HTR-8/SVneo (cell line): ENCODE measurements around the gene SF3A2.

Source experiments
- DNase-seq: peaks from one replicate; pipeline ENCODE4 v3.0.0; 2011; ENCODE audit warnings: low spot score, mixed read lengths; ENCODE audit not compliant: insufficient read length
- FAIRE-seq: peaks from 2 replicates; lab custom pipeline; 2011; peaks lifted over from hg19 to GRCh38; lab: Jason Lieb, UNC

Gene SF3A2

GRCh38 chr19:2207008-2207407 is 29.6 kb upstream of the SF3A2 start:
- FAIRE-seq (no peak), DNase-seq (no peak)

- FAIRE-seq (no peak), DNase-seq (no peak)
Measured at GRCh38 chr19:2207991-2208860, 28.4 kb upstream of the SF3A2 start.

DNA sequence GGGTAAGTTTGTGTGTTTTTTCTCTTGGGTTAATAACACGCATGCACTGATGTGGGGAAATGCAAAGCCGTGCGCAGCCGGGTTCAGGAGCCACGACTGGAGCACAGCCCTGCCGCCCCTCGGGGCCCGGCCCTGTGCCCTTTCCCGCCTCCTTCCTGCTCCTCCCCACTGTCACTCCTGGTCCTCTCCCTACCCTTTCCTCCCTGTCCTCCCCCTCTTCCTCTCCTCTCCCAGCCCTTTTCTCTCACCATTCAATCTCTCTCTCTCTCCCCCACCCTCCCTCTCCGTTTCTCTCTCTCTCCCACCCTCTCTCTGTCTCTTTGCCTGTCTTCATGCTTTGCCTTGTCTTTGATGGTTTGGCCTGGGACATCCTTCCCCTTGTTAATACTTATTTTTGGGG is 27.6 kb upstream of the SF3A2 start:
- FAIRE-seq (no peak), DNase-seq (no peak)

DNA sequence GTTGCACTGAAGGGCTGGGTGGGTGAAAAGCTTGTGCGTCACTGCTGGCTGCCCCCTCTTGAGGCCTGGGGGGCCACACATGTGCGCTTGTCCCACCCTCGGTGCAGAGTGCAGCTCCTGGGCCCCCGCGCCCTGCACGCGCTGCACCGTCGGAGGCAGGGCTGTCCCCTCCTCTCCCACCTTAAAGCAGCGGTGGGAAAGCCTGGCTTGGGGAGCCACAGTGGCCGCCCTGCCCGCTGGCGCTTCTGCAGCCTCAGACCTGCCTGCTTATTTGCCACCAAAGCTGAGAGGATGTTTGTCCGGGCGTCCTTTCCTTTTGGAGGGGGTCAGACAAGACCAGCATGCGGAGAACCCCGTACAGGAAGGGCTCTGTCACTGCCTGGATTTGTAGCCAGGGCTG is 27.2 kb upstream of the SF3A2 start:
- no peak for FAIRE-seq
- DNase-seq: no peak

- no peak for DNase-seq
- FAIRE-seq: no peak
Measured at GRCh38 chr19:2210206-2210605, 26.4 kb upstream of the SF3A2 start.

DNA sequence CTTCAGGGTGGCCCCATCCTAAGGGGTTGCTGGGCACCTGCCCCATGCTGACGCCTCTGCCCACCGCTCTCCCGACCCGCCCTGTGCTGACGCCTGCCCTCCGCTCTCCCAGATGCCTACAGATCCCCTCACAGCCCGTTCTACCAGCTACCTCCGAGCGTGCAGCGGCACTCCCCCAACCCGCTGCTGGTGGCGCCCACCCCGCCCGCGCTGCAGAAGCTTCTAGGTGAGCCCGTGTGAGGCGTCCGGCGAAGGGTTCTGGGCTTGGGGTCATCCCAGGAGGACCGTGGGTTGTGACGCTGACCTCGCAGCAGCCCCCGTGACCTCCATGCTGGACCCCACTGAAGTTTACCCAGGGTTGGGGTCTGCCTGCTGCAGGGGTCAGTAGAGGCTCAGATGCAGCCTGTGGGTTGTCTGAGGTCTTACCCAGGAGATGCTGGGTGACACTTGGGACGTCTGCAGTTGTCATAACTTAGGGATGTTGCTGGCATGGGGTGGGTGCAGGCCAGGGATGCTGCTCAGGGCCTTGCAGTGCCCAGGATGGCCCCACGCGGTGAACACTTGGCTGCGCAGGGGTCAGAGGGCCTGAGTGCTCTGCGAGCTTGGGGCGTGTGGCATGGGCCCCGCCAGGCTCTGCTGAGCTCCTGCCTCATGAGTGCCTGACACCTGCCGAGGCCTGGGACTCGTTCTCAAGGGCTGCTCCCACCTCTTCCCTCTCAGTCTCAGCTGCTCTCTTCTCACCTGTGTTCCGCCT is 25.5 kb upstream of the SF3A2 start:
- FAIRE-seq (no peak), DNase-seq (no peak)

DNA sequence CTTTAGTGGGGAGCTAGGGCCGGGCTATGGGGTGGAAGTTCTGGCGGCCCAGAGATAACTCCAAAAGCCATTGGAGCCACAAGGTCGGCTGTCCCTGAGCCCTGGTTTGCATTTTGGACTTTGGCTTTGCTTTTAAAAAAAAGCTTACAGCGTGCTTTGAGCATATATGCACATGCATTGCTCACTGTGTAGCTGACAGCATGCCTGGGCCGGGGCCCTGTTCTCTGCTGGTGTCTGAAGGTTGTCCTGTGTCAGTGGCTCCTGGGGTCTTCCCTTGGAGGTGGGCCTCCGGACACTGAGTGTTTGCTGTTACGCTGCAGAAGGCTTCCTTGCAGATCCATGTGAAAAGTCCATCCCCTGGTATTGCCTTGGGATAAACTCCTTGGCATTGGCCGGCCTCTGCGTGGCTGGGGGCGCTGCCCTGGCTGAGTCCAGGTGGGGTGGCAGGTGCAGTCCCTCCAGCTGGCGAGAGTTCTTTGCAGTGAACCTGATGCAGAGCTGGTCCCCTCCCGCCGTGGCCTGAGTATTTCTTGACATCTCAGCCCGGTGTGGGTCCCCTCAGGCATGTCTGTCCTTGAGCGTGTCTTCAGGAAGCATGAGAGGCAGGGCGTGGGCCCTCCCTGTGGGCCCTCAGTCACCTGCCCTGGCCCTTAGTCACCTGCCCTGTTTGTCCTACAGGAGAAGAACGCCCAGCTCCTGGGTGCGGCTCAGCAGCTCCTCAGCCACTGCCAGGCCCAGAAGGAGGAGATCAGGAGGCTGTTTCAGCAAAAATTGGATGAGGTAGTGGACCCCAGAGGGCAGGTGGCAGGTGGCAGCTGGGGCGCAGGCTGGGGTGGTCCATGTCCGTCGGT is 23.5 kb upstream of the SF3A2 start:
- DNase-seq (no peak), FAIRE-seq (no peak)

DNA sequence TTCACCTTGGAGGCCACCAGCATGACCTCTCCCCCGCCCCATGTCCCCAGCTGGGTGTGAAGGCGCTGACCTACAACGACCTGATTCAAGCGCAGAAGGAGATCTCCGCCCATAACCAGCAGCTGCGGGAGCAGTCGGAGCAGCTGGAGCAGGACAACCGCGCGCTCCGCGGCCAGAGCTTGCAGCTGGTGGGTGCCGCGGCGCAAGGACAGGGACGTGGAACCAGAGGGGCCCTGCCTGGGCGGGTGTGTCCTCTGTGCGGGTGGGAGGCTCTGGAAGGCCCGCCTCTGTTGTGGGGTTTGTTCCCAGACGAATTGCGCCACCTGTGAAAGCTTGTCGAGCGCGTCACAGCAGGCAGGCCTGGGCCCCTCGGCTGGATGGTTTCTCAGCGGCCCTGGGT is 22.8 kb upstream of the SF3A2 start:
- no peak for FAIRE-seq
- no peak for DNase-seq

- no peak for FAIRE-seq
- DNase-seq: no peak
Measured at GRCh38 chr19:2214251-2214650, 22.4 kb upstream of the SF3A2 start.

GRCh38 chr19:2215281-2215751 is 21.3 kb upstream of the SF3A2 start:
- DNase-seq (no peak), FAIRE-seq (no peak)

DNA sequence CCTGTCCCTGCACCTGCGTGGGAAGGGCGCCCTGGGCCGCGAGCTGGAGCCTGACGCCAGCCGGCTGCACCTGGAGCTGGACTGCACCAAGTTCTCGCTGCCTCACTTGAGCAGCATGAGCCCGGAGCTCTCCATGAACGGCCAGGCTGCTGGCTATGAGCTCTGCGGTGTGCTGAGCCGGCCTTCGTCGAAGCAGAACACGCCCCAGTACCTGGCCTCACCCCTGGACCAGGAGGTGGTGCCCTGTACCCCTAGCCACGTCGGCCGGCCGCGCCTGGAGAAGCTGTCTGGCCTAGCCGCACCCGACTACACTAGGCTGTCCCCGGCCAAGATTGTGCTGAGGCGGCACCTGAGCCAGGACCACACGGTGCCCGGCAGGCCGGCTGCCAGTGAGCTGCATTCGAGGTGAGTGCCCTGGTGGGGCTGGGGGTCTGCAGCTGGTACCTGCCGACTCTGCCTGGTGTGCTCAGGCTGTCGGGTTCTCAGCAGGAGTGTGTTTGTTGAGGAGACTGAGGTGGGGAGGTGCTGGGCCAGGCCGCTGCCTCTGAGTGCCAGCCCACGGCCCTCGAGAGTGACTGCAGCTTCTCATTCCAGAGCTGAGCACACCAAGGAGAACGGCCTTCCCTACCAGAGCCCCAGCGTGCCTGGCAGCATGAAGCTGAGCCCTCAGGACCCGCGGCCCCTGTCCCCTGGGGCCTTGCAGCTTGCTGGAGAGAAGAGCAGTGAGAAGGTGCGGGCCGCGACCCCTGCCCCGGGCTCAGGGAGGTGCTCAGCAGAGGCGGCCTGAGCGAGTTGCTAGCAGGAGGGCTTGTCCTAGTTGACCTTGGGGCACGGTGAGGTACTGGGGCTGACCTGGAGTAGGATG is 20.0 kb upstream of the SF3A2 start:
- FAIRE-seq (no peak), DNase-seq (no peak)

GRCh38 chr19:2217591-2217990 is 19.0 kb upstream of the SF3A2 start:
- DNase-seq (no peak), FAIRE-seq (no peak)

- no peak for FAIRE-seq
- no peak for DNase-seq
Measured at GRCh38 chr19:2219726-2220125, 16.9 kb upstream of the SF3A2 start.

- DNase-seq (no peak), FAIRE-seq (no peak)
Measured at GRCh38 chr19:2221250-2221831, 15.3 kb upstream of the SF3A2 start.

GRCh38 chr19:2221918-2222317 is 14.7 kb upstream of the SF3A2 start:
- no peak for FAIRE-seq
- DNase-seq: no peak

DNA sequence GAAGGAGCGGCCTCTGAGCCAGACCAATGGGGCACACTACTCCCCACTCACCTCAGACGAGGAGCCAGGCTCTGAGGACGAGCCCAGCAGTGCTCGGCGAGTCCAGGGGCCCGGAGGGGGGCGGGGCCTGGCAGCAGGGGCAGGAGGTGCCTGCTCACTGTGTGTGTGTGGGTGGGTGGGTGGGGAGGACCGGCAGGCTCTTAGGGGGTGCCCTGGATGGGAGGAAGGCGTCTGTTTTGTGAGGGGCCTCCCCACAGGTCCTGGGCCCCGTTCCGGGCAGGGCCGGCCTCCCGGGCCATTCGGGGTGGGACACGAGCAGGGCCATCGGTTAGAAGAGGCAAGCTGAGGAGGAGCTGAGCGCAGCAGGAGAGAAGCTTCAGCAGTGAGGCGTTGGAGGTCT is 13.2 kb upstream of the SF3A2 start:
- FAIRE-seq: no peak
- no peak for DNase-seq

- FAIRE-seq (no peak), DNase-seq (no peak)
Measured at GRCh38 chr19:2223959-2224358, 12.7 kb upstream of the SF3A2 start.

DNA sequence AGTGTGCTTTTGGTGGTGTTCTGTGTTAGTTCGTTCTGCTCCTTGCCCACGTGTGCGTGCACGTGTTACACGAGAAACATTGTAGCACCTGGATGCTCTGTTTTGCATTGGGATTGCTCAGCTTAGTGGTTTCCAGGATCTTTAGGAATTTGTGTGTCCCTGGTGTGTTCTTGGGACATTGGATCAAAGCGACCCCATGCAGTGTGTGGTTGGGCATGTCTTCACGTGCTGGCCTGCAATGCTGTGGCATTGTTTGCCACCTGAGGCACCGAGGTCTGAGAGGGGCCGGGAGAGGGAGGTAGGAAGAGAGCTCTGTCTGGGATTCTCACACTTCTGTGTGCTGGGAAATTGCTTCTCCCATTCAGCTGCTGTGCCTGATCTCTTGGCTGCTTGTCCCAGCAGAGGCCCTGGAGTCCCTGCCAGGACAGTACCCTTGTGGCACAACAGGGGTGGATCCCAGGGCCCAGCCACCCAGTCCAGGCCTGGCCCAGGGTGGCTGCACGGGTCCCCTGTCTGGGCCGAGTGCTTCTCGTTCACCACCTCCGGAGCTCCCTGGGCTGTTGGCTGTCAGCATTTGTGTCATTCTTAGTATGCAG is 11.8 kb upstream of the SF3A2 start:
- FAIRE-seq: no peak
- DNase-seq: no peak
